ENCODE measurements around the gene GNPDA1.
A peak's percentile ranks its signal among the peaks of the same experiment; 100 is the strongest.

The GNPDA1 gene

GRCh38 chr5:142020122-142020659 is 7.4 kb upstream of the GNPDA1 start:
- no peak for DNase-seq

- no peak for DNase-seq
Observed at GRCh38 chr5:142017832-142018427, 5.1 kb upstream of the GNPDA1 start.

- peak in 1 of 4 experiments; percentile 10 for DNase-seq
Observed at GRCh38 chr5:142016556-142016955, 3.7 kb upstream of the GNPDA1 start.

DNA sequence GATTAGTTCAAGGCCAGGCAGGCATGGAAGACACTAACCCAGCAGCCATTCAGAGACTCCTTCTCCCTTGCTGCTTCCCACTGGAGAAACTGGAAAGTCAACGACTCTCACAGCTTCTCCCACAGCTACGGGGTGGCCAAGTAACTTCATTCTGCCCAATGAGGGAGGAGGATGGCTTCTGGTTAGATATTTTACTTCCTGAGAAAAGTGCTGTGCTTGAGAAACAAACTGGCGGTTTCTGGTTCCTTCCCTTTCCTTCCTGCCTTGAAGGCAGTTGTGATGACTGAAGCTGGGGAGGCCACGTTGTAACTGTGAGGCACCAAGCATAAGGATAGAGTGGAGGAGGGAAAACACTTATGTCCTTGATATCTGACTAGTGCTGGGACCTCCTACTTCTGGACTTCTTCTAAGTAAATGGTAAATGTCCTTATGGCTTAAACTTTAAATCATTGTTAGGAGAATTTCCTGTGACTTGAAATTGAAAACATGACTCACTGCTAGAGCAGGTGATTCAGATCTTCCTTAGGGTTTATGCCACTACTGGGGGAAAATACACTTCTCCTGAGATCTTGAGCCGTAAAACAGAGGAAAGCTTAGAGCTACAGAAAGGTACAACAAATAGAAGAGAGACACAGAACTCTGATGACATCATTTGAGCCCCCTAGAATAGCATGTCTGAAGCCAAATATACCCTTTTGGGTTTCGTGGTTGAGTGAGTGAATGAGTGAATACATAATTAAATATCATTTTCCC is 3.1 kb upstream of the GNPDA1 start:
- peak in 1 of 4 experiments; percentile 5 for DNase-seq

DNA sequence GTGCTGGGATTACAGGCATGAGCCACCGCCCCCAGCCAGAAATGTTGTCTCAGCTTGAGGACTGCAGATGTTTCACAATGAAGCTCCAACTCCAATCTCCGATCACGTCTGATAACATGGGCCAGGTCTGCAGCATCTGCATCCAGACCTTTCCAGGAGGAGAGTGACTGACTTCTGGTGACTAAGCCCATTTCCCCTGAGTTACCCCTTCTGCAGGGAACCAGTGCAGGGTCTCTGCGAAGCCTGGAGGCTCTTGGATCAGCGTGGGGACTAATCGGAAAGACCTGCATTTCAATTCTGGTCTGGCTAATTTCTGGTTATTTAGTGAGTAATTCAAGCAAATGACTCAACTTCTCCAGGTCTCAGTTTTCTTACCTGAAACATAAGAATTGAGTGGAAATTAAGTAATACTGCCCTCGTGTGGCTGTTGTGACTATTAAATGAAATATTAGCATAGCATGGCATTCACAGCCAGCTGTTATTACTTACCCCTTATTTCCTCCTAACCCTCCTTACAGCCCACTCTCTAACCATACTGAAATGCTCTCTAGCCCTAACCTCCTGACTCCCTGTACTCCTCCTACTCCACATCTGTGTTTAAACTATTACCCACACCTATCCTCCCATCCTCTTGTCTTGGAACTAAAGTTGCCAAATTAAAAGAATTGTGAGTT is 2.2 kb upstream of the GNPDA1 start:
- peak in 3 of 4 experiments; percentile 4 to 29 (median 26) for DNase-seq

GRCh38 chr5:142013734-142014521 is 1.1 kb upstream of the GNPDA1 start:
- DNase-seq: no peak

GRCh38 chr5:142012186-142012785 is 541 bp downstream of the GNPDA1 start:
- peak; percentile 7 to 48 (median 25) for DNase-seq

- no peak for DNase-seq
Observed at GRCh38 chr5:142011572-142012185, 1.1 kb downstream of the GNPDA1 start.

DNA sequence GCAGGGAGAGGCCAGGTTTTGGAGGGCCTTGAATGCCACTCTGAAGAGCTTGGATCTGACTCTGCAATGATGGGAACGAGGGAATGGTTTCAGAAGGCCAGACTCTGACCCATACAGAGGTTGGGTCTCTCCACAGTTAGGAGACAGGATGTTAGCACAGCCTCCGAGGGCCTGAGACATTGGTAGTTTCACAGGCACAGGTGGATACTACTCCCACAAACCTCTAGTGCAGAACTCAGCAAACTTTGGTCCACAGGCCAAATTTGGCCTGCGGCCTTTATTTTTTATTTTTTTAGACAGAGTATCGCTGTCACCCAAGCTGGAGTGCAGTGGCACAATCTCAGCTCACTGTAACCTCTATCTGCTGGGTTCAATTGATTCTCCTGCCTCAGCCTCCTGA is 2.9 kb downstream of the GNPDA1 start:
- no peak for DNase-seq

- DNase-seq: no peak
Observed at GRCh38 chr5:142008813-142009212, 4.0 kb downstream of the GNPDA1 start.

GRCh38 chr5:142007237-142007544 is 5.6 kb downstream of the GNPDA1 start:
- no peak for DNase-seq

DNA sequence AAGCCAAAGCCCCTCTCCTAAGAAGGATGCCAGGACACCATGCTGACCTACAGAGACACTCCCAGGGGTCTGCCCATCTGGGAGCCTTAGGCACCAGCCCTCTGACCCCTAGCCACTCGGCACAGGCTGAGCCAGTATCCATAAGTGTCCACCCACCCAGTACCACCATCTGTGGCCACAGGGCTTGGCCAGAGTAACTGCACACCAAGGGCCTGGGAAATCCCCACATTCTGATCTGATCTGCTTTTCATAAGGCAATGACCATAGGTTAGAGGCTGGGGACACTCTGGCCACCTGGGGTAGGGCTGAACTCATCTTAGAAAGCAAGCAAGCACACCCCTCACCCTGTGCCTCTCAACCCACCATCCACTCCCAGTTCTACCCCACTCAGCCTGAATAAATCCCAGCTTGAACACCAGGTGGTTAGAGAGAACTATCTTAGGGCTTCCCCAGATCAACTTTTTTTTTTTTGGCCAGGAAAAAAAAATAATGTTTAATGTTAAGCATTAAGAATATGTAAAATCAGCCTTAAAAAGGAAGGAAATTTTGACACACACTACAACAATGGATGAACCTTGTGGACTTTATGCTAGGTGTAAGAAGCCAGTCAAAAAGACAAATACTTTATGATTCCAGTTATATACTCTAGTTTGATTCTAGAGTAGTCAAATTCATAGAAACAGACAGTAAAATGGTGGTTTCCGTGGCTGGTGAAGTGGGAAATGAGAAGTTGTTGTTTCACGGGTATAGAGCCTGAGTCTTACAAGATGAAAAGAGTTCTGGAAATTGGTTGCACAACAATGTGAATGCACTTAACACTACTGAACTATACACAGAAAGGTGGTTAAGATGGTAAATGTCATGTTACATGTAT is 6.2 kb downstream of the GNPDA1 start:
- no peak for DNase-seq

DNA sequence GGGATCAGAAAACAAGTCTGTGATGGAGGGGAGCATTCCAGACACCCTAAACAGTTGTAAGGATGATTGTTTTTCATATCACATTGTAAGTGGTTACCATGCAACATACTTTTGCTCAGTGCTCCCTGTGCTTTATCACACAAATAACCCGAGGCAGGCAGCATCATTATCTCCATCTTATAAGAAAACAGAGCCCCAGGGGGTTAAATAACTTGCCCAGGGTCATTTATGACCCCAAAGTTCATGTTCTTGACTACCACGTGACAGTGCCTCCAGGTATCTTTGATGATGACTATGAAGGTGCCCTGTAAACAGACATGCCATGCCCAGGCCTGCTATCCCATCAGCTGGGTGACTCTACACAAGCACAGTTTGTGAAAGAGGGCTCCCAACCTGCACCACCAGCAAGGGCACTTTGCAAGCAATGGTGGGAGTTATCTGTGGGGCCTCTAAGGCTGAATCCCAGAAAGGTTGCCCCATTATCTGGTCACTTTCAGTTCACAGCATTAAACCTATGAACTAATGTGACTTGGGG is 9.5 kb downstream of the GNPDA1 start:
- no peak for DNase-seq

- no peak for DNase-seq
Observed at GRCh38 chr5:142000704-142001484, 11.9 kb downstream of the GNPDA1 start.

GRCh38 chr5:142000173-142000572 is 12.7 kb downstream of the GNPDA1 start:
- DNase-seq: no peak

- DNase-seq: no peak
Observed at GRCh38 chr5:141997358-141997960, 15.4 kb downstream of the GNPDA1 start.

- DNase-seq: no peak
Observed at GRCh38 chr5:141995656-141996055, 17.2 kb downstream of the GNPDA1 start.

- no peak for DNase-seq
Observed at GRCh38 chr5:141994511-141995136, 18.2 kb downstream of the GNPDA1 start.

DNA sequence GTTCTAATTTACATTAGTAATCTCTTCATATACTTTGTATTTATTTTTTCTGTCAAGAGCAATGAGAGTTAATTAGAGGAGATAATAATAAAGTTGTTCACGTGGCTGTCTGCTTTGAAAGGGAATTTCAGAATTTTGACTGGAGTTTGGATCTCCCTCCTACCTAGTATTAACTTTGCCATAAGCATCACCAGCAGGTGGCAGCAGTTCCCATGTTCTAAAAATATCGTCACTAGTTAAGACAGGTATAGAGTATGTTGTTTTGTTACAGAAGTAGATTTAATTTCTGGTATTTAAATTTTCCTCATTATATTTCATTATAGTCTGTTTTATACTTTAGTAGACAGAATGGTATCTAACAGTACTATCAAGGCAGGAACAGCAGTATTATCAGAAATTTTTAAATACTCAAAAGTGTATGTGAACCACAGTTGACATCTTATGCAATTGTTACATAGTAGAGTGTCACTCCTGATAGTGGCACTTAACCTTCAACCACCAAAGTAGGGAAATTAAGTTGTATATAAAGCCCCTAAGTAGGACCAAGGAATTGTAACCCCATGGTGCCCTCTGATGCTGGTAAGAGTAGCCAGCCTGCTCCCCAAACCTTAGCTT is 20.4 kb downstream of the GNPDA1 start:
- DNase-seq: peak; percentile 50 to 80 (median 62)

All from activated CD4-positive, CD25-positive, alpha-beta regulatory T cell (primary cell).